ENCODE results near the gene GNAS-AS1. TPM values are rescaled to one million over a fixed set of nuclear protein-coding genes. Genes with fewer than 3 reads are reported as not detected.

GNAS-AS1 gene
- total and polyA plus RNA-seq, 2 donors from 2014 or later, result 0.37 to 0.88 TPM

DNA sequence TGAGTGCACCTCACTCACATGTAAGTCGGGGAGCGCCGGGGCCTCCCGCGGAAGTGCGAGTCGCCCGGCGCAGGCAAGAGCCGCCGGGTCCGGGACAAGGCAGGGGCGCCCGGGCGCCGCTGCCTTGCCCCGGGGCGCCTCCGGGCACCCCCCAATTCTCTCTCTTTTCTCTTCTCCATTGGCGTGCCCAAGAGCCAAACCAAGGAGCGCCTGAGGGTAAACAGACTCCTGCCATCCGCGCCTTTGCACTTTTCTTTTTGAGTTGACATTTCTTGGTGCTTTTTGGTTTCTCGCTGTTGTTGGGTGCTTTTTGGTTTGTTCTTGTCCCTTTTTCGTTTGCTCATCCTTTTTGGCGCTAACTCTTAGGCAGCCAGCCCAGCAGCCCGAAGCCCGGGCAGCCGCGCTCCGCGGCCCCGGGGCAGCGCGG lies 38.6 kb upstream of the GNAS-AS1 start:
- intact Hi-C loops (cut with DNase I), result no loop called here

DNA sequence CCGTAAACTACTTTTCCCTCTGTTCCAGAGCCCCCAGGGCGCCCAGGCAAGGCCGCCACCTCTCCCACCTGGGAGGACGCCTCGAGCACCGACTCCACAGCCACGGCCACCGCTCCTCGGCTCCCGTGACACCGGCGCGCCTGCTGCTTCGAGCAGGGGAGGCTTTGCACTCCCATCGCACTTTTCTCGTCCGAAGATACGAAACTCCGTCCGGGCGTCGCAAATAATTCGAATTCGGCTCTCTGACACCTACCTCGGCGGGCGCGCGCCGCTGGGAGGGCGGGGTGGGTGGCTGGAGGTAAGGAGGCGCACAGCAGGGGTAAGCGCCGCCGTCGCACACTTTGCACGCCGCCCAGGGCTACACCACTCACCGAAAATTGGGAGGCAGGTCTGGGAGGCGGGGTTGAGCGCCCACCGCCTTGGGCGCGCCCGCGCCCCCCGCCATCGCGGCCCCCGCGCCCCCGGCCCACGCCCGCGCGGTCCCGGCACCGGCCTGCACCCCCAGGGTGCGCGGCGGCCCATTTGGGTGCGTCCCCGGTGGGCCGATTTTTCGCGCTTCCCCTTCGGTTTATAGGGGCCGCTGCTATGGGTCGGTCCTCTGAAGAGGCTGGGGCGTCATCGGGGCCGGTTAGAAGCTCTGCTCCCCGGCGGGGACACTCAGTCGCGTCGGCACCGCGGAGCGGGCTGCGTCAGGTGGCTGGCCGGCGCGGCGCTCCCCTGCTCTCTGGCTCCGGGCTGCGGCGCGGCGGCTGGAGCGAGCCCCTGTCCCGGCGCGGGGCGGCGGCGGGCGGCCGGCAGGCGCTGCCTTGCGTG lies 38.0 kb upstream of the GNAS-AS1 start:
- Histone ChIP-seq H3K4me1 (ENCODE audit: control insufficient read depth in 2 of 3, insufficient read depth in 2 of 3, low read depth in 1 of 3, low read length in 3 of 3) (peaks cover 0 to 1% (median 0%) of the 10 kb centered on the region in 3 donors), H3K36me3 (ENCODE audit: control insufficient read depth in 2 of 3, insufficient read depth in 3 of 3, low read length in 3 of 3) (no peaks in the 10 kb centered on the region), H3K9ac (ENCODE audit: low read length in 3 of 3) (peak overlapping the region; percentile 55 to 75 (median 59)), H3K4me3 (ENCODE audit: low read length in 3 of 3) (peak overlapping the region; percentile 67 to 70 (median 69)), H3K9me3 (ENCODE audit: control insufficient read depth in 2 of 3, insufficient read depth in 1 of 3, low read length in 3 of 3) (no peaks in the 10 kb centered on the region), H3K27ac (ENCODE audit: low read depth in 2 of 2, low read length in 2 of 2) (peak overlapping the region in 1 of 2 donors; percentile 32), H3K27me3 (ENCODE audit: control insufficient read depth, insufficient read depth, low read length) (no peaks in the 10 kb centered on the region)
- TF ChIP-seq, protein P1, sequence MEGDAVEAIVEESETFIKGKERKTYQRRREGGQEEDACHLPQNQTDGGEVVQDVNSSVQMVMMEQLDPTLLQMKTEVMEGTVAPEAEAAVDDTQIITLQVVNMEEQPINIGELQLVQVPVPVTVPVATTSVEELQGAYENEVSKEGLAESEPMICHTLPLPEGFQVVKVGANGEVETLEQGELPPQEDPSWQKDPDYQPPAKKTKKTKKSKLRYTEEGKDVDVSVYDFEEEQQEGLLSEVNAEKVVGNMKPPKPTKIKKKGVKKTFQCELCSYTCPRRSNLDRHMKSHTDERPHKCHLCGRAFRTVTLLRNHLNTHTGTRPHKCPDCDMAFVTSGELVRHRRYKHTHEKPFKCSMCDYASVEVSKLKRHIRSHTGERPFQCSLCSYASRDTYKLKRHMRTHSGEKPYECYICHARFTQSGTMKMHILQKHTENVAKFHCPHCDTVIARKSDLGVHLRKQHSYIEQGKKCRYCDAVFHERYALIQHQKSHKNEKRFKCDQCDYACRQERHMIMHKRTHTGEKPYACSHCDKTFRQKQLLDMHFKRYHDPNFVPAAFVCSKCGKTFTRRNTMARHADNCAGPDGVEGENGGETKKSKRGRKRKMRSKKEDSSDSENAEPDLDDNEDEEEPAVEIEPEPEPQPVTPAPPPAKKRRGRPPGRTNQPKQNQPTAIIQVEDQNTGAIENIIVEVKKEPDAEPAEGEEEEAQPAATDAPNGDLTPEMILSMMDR (IDR thresholded peaks at IDR 0.05; ENCODE audit: borderline replicate concordance, extremely low read depth, insufficient read depth), result no peak
- FAIRE-seq (no peak), DNase-seq (peak; percentile 84 to 94 (median 89))
- intact Hi-C loops (cut with DNase I), result no loop called here

More for the DNA sequence above, 38.6 kb upstream of the GNAS-AS1 start:
- DNase-seq (peak in 1 of 5 donors; percentile 20), FAIRE-seq (no peak)
- no peaks in the 10 kb centered on the region for H3K27me3 ChIP-seq (ENCODE audit: control insufficient read depth, insufficient read depth, low read length)
- H3K27ac ChIP-seq (ENCODE audit: low read depth in 2 of 2, low read length in 2 of 2), result peak overlapping the region in 1 of 2 donors; percentile 32
- no peaks in the 10 kb centered on the region for H3K36me3 ChIP-seq (ENCODE audit: control insufficient read depth in 2 of 3, insufficient read depth in 3 of 3, low read length in 3 of 3)
- peaks cover 0 to 3% (median under 1%) of the 10 kb centered on the region in 3 donors for H3K4me1 ChIP-seq (ENCODE audit: control insufficient read depth in 2 of 3, insufficient read depth in 2 of 3, low read depth in 1 of 3, low read length in 3 of 3)
- H3K4me3 ChIP-seq (ENCODE audit: low read length in 3 of 3), result peak overlapping the region; percentile 16 to 51 (median 42)
- TF ChIP-seq, protein P1 (IDR thresholded peaks at IDR 0.05; ENCODE audit: borderline replicate concordance, extremely low read depth, insufficient read depth), result no peak
- no peaks in the 10 kb centered on the region for H3K9me3 ChIP-seq (ENCODE audit: control insufficient read depth in 2 of 3, insufficient read depth in 1 of 3, low read length in 3 of 3)
- peak overlapping the region in 2 of 3 donors; percentile 17 to 40 for H3K9ac ChIP-seq (ENCODE audit: low read length in 3 of 3)

DNA sequence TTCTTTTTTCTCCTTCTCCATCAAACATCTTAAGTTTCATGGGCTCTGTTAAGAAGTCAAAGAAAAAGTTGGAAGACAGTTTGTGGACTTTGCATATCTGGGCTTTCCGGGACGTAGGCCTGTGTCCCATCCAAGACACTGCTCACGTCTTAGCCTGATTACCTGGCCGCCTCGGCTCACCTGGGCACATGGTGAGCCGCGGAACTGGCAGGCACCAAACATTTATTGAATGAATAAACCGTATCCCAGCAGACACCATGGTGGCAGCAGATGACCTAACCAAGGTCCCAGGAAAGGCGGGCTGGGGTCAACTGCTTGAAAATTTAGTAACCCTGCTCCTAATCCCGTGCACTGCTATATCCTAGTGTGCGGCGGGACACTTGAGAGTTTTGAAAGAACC lies 37.4 kb upstream of the GNAS-AS1 start:
- DNase-seq, result no peak
- no peaks in the 10 kb centered on the region for H3K36me3 ChIP-seq (ENCODE audit: control insufficient read depth in 2 of 3, insufficient read depth in 3 of 3, low read length in 3 of 3)
- intact Hi-C loops (cut with DNase I), result no loop called here
- peak overlapping the region; percentile 67 to 70 (median 69) for H3K4me3 ChIP-seq (ENCODE audit: low read length in 3 of 3)
- no peaks in the 10 kb centered on the region for H3K9me3 ChIP-seq (ENCODE audit: control insufficient read depth in 2 of 3, insufficient read depth in 1 of 3, low read length in 3 of 3)
- no peaks in the 10 kb centered on the region for H3K27me3 ChIP-seq (ENCODE audit: control insufficient read depth, insufficient read depth, low read length)
- TF ChIP-seq, protein P1 (IDR thresholded peaks at IDR 0.05; ENCODE audit: borderline replicate concordance, extremely low read depth, insufficient read depth), result no peak
- no peak for FAIRE-seq
- H3K9ac ChIP-seq (ENCODE audit: low read length in 3 of 3), result peak overlapping the region; percentile 55 to 75 (median 59)
- no peak overlapping the region for H3K27ac ChIP-seq (ENCODE audit: low read depth in 2 of 2, low read length in 2 of 2)
- H3K4me1 ChIP-seq (ENCODE audit: control insufficient read depth in 2 of 3, insufficient read depth in 2 of 3, low read depth in 1 of 3, low read length in 3 of 3), result no peaks in the 10 kb centered on the region

Measured in kidney (tissue), 14 donors.